Right lobe of liver (tissue), 6 donors: Measurements from ENCODE around the gene CHAF1A. TPM values are rescaled to one million over a fixed set of nuclear protein-coding genes. Genes with fewer than 3 reads are reported as not detected.
A peak's percentile ranks its signal among the peaks of the same experiment; 100 is the strongest.

Experiments
- ATAC-seq, 4 donors: fragments of 200-7000 bp; cut with Tn5 transposase; one replicate each; pipeline ENCODE4 v1.9.1; 2020; ENCODE audit warnings: mild to moderate bottlenecking in 4 of 4, moderate library complexity in 4 of 4
- DNase-seq, 3 donors: peaks; one replicate each; pipeline ENCODE4 v3.0.0-alpha.2; 2020
- H3K27ac ChIP-seq, 3 donors: fragments of 200-600 bp; one replicate each; pipeline ENCODE4 v1.8.0; 2022
- H3K27me3 ChIP-seq, 2 donors: fragments of 200-600 bp; one replicate each; pipeline ENCODE4 v1.8.0; 2022
- H3K36me3 ChIP-seq, 4 donors: fragments of 200-600 bp; sonication (generic) in 1 of 4; one replicate each; pipeline versions ENCODE4 v1.5.1 to v1.8.0; 2017 to 2022; ENCODE audit warnings: control low read depth in 1 of 4
- H3K4me1 ChIP-seq, 4 donors: fragments of 200-600 bp; sonication (generic) in 1 of 4; one replicate each; pipeline versions ENCODE4 v1.5.1 to v1.8.0; 2017 to 2022; ENCODE audit warnings: control low read depth in 1 of 4
- H3K4me3 ChIP-seq, 3 donors: fragments of 200-600 bp; one replicate each; pipeline ENCODE4 v1.8.0; 2022
- H3K9me3 ChIP-seq, 4 donors: fragments of 200-600 bp; sonication (generic) in 1 of 4; one replicate each; pipeline versions ENCODE4 v1.5.1 to v1.8.0; 2017 to 2022; ENCODE audit warnings: control low read depth in 1 of 4
- CTCF ChIP-seq, 4 donors: fragments of 200-600 bp in 3 of 4; fragments of 450-650 bp in 1 of 4; IDR thresholded peaks; one replicate each; pipeline versions ENCODE4 v1.5.1 to v1.8.0; 2016 to 2022; ENCODE audit warnings: antibody characterized with exemption in 4 of 4, mild to moderate bottlenecking in 2 of 4
- POLR2A ChIP-seq: fragments of 450-650 bp; IDR thresholded peaks from one replicate; pipeline ENCODE4 v1.6.1; 2017; ENCODE audit warnings: antibody characterized with exemption, mild to moderate bottlenecking
- WGBS: methylation state at CpG from one replicate; pipeline ENCODE4 v1.1.6; 2018; ENCODE audit warnings: low coverage, low lambda C conversion rate; ENCODE audit not compliant: insufficient coverage; ENCODE audit errors: missing lambda C conversion rate; 5-methylcytosine and 5-hydroxymethylcytosine counted together
- intact Hi-C, 2 donors: fragments of 100-400 bp; cut with DNase I; formaldehyde crosslinking; loops; one replicate each; pipeline versions ENCODE4 v1.11.2 to v1.14.1; 2022
- total RNA-seq, 6 experiments: library from RNA; depleted of rRNA in 2 of 6; stranded (reverse); fragments of >200 nt in 2 of 6; fragmentation: NEBNext Ultra II Directional in 3 of 6; extraction: Animal tissue kit (Norgen Biotek cat#: 25700) in 3 of 6; gene quantifications; one replicate each; pipeline versions ENCODE4 v1.1.0 to v1.2.4, GENCODE V29; 2016 to 2023
- donor health status: DM: no; HTN: yes; CAD: no.
- donor health status: DM: no; HTN: no; CAD: no.
- donor health status: DM: no; HTN: no; CAD: no.
- donor health status: DM: no; HTN: yes; CAD: no.
- donor health status: DM: no; HTN: yes; CAD: no.

The CHAF1A gene
- total RNA-seq, 6 experiments from 2014 or later, result 3.1 to 9.2 (median 3.5) TPM

GRCh38 chr19:4447327-4448146 lies 45.1 kb downstream of the CHAF1A start:
- Histone ChIP-seq H3K27me3 (no peaks in the 10 kb centered on the region), H3K4me3 (no peak overlapping the region), H3K9me3 (no peaks in the 10 kb centered on the region), H3K27ac (no peak overlapping the region), H3K36me3 (peaks cover 9 to 54% (median 38%) of the 10 kb centered on the region in 4 donors), H3K4me1 (peaks cover 0 to 18% (median 8%) of the 10 kb centered on the region in 4 donors)
- intact Hi-C loops, result no loop called here
- DNase-seq, result no peak
- TF ChIP-seq CTCF (IDR thresholded peaks at IDR 0.05) (no peak), POLR2A (no peak)
- ATAC-seq, result no peak
- 88% methylated on average over 3 of the region's 28 CpGs for WGBS

GRCh38 chr19:4448147-4448985 lies 45.9 kb downstream of the CHAF1A start:
- Histone ChIP-seq H3K27me3 (no peaks in the 10 kb centered on the region), H3K4me1 (peaks cover 0 to 18% (median 8%) of the 10 kb centered on the region in 4 donors), H3K4me3 (peak overlapping the region in 1 of 3 donors; percentile 6), H3K9me3 (no peaks in the 10 kb centered on the region), H3K27ac (peak overlapping the region in 2 of 3 donors; percentile 63 to 83), H3K36me3 (peaks cover 9 to 62% (median 38%) of the 10 kb centered on the region in 4 donors)
- no peak for TF ChIP-seq POLR2A
- no peak for TF ChIP-seq CTCF (IDR thresholded peaks at IDR 0.05)
- ATAC-seq, result peak; percentile 53 to 75 (median 66)
- WGBS, result 82% methylated on average over 8 of the region's 30 CpGs
- peak; percentile 57 to 86 (median 80) for DNase-seq
- intact Hi-C loops, result no loop called here

GRCh38 chr19:4449022-4449638 lies 46.7 kb downstream of the CHAF1A start:
- peak; percentile 73 to 95 (median 92) for DNase-seq
- H3K9me3 ChIP-seq, result no peaks in the 10 kb centered on the region
- 55% methylated on average over 4 of the region's 24 CpGs for WGBS
- peaks cover 9 to 68% (median 40%) of the 10 kb centered on the region in 4 donors for H3K36me3 ChIP-seq
- peak; percentile 78 to 87 (median 80) for ATAC-seq
- peak overlapping the region in 1 of 3 donors; percentile 6 for H3K4me3 ChIP-seq
- H3K4me1 ChIP-seq, result peaks cover 0 to 18% (median 8%) of the 10 kb centered on the region in 4 donors
- H3K27me3 ChIP-seq, result no peaks in the 10 kb centered on the region
- intact Hi-C loops, result no loop called here
- peak overlapping the region in 2 of 3 donors; percentile 63 to 83 for H3K27ac ChIP-seq
- TF ChIP-seq POLR2A, result no peak
- TF ChIP-seq CTCF (IDR thresholded peaks at IDR 0.05), result peak in 2 of 4 donors; percentile 24 to 38

GRCh38 chr19:4449639-4450028 lies 47.2 kb downstream of the CHAF1A start:
- ATAC-seq (no peak), DNase-seq (no peak)
- TF ChIP-seq CTCF (IDR thresholded peaks at IDR 0.05) (no peak), POLR2A (no peak)
- intact Hi-C loops, result loop anchor here in 1 of 2 donors (10.0 kb wide), 1 partner anchor 45 kb away; the partner anchor contains the start of genes CHAF1A and SH3GL1
- Histone ChIP-seq H3K27me3 (no peaks in the 10 kb centered on the region), H3K4me3 (no peak overlapping the region), H3K4me1 (peaks cover 0 to 18% (median 8%) of the 10 kb centered on the region in 4 donors), H3K9me3 (no peaks in the 10 kb centered on the region), H3K36me3 (peaks cover 9 to 68% (median 40%) of the 10 kb centered on the region in 4 donors), H3K27ac (peak overlapping the region in 2 of 3 donors; percentile 63 to 83)
- 85% methylated on average over 9 of the region's 9 CpGs for WGBS
